Panc1 (cell line): Measurements from ENCODE around the gene PRR5L. TPM values are rescaled to one million over a fixed set of nuclear protein-coding genes. Genes with fewer than 3 reads are reported as not detected.

Source experiments
- ATAC-seq: fragments of 200-7000 bp; cut with Tn5 transposase; 2 replicates; pipeline ENCODE4 v1.9.1; 2020; ENCODE audit warnings: mild to moderate bottlenecking, moderate library complexity
- BruUV-seq: library from RNA; stranded (reverse); fragments of 400-500 nt; replicated peaks from 2 replicates; lab custom pipeline; 2021; lab: Mats Ljungman, UMichigan
- CTCF ChIA-PET: fragments of 300-600 bp; sonication (Branson Sonifier 250); formaldehyde crosslinking; loops from one replicate; lab custom pipeline; 2022; ENCODE audit warnings: antibody characterized with exemption; lab: Charles Lee
- POLR2A ChIA-PET: fragments of 300-600 bp; sonication (Branson Sonifier 250); formaldehyde crosslinking; loops from one replicate; lab custom pipeline; 2022; ENCODE audit warnings: antibody characterized with exemption; lab: Charles Lee
- DNase-seq: peaks from one replicate; pipeline ENCODE4 v3.0.0-alpha.2; 2010; ENCODE audit warnings: low read depth, low spot score
- H3K27ac ChIP-seq: 2 replicates; pipeline ENCODE4 v1.5.1; 2011; ENCODE audit warnings: mild to moderate bottlenecking, low read length, inconsistent platforms
- H3K27me3 ChIP-seq: fragments of 200-500 bp; sonication (Bioruptor generic); 2 replicates; pipeline ENCODE4 v1.6.0; 2014; ENCODE audit warnings: low read length, inconsistent platforms; ENCODE audit not compliant: control insufficient read depth, insufficient read depth
- H3K36me3 ChIP-seq: fragments of 200-500 bp; sonication (Bioruptor generic); 2 replicates; pipeline ENCODE4 v1.5.1; 2014; ENCODE audit warnings: inconsistent platforms, mild to moderate bottlenecking, low read length, moderate library complexity; ENCODE audit not compliant: control insufficient read depth, insufficient read depth
- H3K4me1 ChIP-seq: 2 replicates; pipeline ENCODE4 v1.5.1; 2011; ENCODE audit warnings: inconsistent platforms, mild to moderate bottlenecking, low read length, moderate library complexity; ENCODE audit not compliant: control insufficient read depth, insufficient read depth
- H3K4me3 ChIP-seq, 2 experiments: 2 replicates each; pipeline ENCODE4 v1.5.1; 2011 to 2012; ENCODE audit warnings: low read depth in 2 of 2, low read length in 2 of 2, mild to moderate bottlenecking in 2 of 2, inconsistent platforms in 1 of 2, moderate library complexity in 1 of 2
- H3K9me3 ChIP-seq: fragments of 200-500 bp; sonication (Bioruptor generic); 2 replicates; pipeline ENCODE4 v1.5.1; 2014; ENCODE audit warnings: low read depth, mild to moderate bottlenecking, inconsistent platforms, low read length, moderate library complexity; ENCODE audit not compliant: control insufficient read depth, insufficient read depth
- POLR2AphosphoS5 ChIP-seq: IDR thresholded peaks from 2 replicates; pipeline ENCODE4 v1.6.1; 2012; ENCODE audit warnings: mild to moderate bottlenecking, low read depth, low read length, moderate library complexity
- REST ChIP-seq, 2 experiments: IDR thresholded peaks; 2 replicates each; pipeline ENCODE4 v1.6.1; 2011 to 2012; ENCODE audit warnings: low read depth in 2 of 2, control low read depth in 1 of 2, low read length in 1 of 2, mild to moderate bottlenecking in 1 of 2, moderate library complexity in 1 of 2; ENCODE audit not compliant: insufficient read depth in 1 of 2
- SIN3A ChIP-seq: IDR thresholded peaks from 2 replicates; pipeline ENCODE4 v1.6.1; 2012; ENCODE audit warnings: low read depth, mild to moderate bottlenecking, low read length, moderate library complexity, borderline replicate concordance; ENCODE audit not compliant: insufficient read depth
- TCF7L2 ChIP-seq: IDR thresholded peaks from 2 replicates; pipeline ENCODE4 v1.6.1; 2011; ENCODE audit warnings: mild to moderate bottlenecking, low read depth, low read length, inconsistent platforms
- in situ Hi-C: cut with HindIII; loops from 2 replicates; pipeline ENCODE4 v1.10.0; 2016; ENCODE audit warnings: low sequenced_read_pairs, low pct_unique_long_range_greater_than_20kb
- intact Hi-C: fragments of 100-400 bp; cut with micrococcal nuclease; formaldehyde crosslinking; loops from one replicate; pipeline ENCODE4 v1.10.0; 2022; ENCODE audit not compliant: unreplicated experiment
- total RNA-seq: library from RNA; stranded (reverse); gene quantifications from one replicate; pipeline ENCODE4 v1.2.1, GENCODE V29; 2021; ENCODE audit not compliant: unreplicated experiment
- TF ChIP-seq, protein P1 (sequence below): fragments of 450-650 bp; IDR thresholded peaks from 2 replicates; pipeline ENCODE4 v1.5.1; 2017; ENCODE audit warnings: mild to moderate bottlenecking

Gene PRR5L
- total RNA-seq, 1 experiment from 2014 or later: 0.36 TPM

DNA sequence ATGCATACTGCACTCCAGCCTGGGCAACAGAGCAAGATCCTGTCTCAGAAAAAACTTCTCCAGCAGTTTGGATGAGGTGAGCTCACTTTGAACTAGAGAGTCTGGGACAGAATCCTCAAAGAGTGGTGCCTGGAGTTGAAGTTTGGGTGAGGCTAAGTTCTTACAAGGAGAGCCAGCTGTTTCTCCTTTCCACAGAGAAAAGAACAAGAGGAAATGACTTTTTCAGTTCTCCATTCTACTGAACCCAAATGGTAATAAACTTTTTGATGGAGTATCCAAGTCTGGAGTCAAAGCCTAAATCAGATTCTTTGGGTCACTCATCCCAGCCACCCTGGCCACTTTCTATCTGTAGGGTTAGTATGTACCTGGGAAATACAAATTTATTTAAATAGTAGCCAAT is 111.3 kb downstream of the PRR5L start:
- CTCF ChIA-PET: no interaction called here
- Histone ChIP-seq H3K27ac (no peak overlapping the region), H3K27me3 (peaks cover 4% of the 10 kb centered on the region), H3K36me3 (no peaks in the 10 kb centered on the region), H3K9me3 (no peaks in the 10 kb centered on the region), H3K4me1 (no peaks in the 10 kb centered on the region), H3K4me3 (no peak overlapping the region)
- TF ChIP-seq TCF7L2 (no peak), SIN3A (no peak), POLR2AphosphoS5 (no peak), REST (IDR thresholded peaks at IDR 0.05; ENCODE audit: insufficient read depth in 1 of 2, low read depth in 2 of 2, low read length in 1 of 2) (no peak)
- TF ChIP-seq, protein P1, sequence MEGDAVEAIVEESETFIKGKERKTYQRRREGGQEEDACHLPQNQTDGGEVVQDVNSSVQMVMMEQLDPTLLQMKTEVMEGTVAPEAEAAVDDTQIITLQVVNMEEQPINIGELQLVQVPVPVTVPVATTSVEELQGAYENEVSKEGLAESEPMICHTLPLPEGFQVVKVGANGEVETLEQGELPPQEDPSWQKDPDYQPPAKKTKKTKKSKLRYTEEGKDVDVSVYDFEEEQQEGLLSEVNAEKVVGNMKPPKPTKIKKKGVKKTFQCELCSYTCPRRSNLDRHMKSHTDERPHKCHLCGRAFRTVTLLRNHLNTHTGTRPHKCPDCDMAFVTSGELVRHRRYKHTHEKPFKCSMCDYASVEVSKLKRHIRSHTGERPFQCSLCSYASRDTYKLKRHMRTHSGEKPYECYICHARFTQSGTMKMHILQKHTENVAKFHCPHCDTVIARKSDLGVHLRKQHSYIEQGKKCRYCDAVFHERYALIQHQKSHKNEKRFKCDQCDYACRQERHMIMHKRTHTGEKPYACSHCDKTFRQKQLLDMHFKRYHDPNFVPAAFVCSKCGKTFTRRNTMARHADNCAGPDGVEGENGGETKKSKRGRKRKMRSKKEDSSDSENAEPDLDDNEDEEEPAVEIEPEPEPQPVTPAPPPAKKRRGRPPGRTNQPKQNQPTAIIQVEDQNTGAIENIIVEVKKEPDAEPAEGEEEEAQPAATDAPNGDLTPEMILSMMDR: no peak
- intact Hi-C loops (no loop called here), in situ Hi-C loops (no loop called here)
- DNase-seq: no peak
- POLR2A ChIA-PET: interaction anchor here (0.7 kb wide), 1 partner anchor 170 kb away, joined by 4 read pairs; no protein-coding TSS in a partner anchor
- no peak for ATAC-seq
- no TSS peak for BruUV-seq

- BruUV-seq: no TSS peak
- no peak for DNase-seq
- TF ChIP-seq, protein P1: no peak
- TF ChIP-seq SIN3A (no peak), REST (IDR thresholded peaks at IDR 0.05; ENCODE audit: insufficient read depth in 1 of 2, low read depth in 2 of 2, low read length in 1 of 2) (no peak), POLR2AphosphoS5 (no peak), TCF7L2 (no peak)
- ChIA-PET CTCF (no interaction called here), POLR2A (no interaction called here)
- intact Hi-C loops (no loop called here), in situ Hi-C loops (no loop called here)
- Histone ChIP-seq H3K4me3 (no peak overlapping the region), H3K27ac (no peak overlapping the region), H3K27me3 (peaks cover 4% of the 10 kb centered on the region), H3K9me3 (no peaks in the 10 kb centered on the region), H3K4me1 (no peaks in the 10 kb centered on the region), H3K36me3 (no peaks in the 10 kb centered on the region)
- ATAC-seq: no peak
Measured at GRCh38 chr11:36408498-36409136, 112.5 kb downstream of the PRR5L start.
